ENCODE results near the gene MLLT10.
A peak's percentile ranks its signal among the peaks of the same experiment; 100 is the strongest.

The MLLT10 gene

DNA sequence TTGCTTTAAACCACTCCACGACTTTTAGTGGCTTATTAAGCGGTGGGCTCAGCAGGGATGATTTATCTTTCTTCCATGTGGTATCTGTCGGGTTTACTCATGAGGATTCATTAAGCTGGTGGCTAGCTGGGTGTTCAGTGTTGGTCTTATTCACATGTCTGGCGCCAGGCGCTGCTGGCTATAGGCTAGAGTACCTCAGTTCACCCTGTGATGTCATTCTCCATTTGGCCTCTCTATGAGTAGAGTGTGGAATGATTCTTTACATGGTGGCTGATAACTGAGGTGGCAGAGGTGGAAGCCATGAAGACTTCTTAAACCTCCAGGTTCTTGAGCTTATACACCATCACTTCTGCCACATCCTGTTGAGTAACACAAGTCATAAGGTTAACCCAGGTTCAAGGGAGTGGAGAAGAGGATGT, 115.4 kb downstream of the MLLT10 start:
- DNase-seq, result no peak

DNA sequence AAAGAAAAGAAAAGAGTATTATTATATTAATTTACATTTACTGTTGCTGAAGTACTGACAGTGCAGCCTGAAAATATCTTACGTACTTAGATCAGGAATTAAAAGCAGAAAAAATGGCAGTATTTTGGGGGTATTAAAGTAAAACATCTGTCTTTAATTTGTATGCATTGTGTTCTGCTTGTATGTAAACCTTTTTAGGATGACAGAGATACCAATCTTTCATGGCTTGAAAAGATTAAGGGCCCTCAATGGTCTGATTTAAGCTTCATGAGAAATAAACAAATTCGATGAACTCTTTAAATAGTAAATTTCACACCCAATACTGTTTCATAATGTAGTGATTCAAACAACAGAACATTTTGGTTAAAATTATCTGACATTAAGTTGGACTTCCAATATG, 116.3 kb downstream of the MLLT10 start:
- no peak for DNase-seq

DNA sequence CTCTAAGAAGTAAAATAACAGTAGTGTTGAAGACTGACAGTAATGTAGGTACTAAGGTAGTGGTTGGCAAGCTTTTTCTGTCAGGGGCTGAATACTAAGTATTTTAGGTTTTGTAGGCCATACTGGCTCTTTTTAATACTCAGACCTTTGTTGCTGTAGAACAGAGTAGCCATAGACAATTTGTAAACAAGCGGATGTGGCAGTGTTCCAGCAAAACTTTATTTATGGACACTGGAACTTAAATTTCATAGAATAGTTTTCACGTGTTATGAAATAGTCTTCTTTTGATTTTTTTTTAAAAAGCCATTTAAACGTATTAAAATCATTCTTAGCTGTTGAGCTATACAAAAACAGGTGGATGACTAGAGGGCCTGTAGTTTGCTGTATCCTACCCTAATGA, 121.2 kb downstream of the MLLT10 start:
- DNase-seq, result no peak

DNA sequence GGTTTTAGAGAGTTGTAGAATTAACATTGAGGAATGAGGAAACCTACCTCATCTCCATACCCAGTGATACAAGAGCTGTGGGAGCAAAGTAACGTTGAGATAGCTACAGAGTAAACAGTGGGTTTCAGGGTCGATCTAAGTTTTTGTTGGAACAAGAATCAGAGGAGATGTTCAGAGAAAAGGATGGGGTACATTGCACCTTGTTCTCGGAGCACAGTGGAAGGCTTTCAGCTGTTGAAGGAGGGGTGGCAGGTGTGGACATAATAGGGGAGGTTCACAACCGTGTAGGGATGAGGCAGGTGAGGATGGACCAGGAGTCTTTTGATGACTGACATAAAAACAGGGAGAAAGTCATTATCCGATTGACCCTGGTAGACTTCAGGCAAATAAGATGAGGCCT, 121.7 kb downstream of the MLLT10 start:
- DNase-seq, result no peak

DNA sequence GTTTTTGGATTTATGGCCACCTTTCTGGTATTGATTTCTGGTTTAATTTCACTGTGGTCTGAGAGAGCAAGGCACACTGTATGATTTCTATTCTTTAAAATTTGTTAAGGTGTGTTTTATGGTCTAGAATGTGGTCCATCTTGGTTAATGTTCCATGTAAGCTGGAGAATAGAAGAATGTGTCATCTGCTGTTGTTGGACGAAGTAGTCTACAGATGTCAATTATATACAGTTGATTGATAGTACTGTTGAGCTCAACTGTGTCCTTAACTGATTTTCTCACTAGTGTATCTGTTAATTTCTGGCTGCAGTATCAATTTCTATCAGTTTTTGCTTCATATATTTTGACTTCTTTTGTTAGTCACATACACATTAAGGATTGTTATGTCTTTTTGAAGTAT, 127.1 kb downstream of the MLLT10 start:
- no peak for DNase-seq

DNA sequence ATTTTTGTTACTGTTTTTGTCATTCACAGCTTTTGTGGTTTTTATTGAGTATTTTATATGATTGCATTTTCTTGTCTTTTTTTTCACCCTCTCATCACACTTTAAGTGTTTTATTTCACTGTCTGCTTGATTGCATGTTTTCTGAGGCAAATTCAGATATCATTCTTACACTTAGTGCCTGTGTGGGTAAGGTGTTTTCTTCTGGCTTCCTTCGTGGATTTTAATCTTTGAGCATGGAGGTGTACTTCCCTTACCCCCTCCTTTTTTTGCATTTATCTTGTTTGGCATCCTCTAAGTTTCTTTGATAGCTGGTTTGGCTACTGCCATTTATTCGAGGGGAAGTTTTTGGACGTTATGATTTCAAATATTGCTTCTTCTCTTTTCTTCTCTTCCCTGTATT, 127.9 kb downstream of the MLLT10 start:
- DNase-seq, result no peak

DNA sequence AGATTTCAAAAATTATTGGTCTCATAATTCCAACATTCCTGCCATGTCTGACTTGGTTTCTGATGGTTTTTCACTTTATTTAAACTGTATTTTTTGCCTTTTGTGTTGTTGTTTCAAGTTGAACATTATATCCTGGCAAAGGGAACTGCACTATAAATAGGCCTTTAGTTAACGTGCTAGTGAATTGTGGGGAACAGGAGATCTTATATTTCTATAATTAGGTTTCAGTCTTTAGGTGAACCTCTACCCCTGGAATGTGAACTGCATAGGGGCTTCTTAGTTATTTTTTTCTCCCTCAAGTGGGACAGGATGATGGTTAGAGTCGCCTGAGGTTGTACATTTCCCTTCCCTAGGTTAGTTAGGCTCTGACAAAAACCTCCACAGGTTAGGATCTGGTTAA, 128.6 kb downstream of the MLLT10 start:
- DNase-seq, result no peak

DNA sequence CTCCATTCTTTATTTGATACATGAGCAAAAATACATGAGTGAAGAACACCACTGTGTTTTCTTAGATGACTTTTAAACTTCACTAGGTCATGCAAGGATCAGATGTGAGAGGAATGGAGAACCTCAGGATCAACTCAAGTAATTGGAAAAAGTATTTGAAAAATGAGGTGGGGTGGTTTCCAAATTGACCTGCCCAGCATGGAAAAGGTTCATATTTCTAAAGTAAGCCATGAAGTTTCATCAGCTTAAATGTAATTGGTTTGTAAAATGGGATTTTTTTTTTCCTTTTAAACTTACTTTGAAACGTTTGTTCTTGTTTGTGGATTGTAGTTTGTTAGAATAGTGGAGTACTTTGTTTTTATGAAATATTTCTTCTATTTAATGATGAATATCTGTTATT, 134.8 kb downstream of the MLLT10 start:
- no peak for DNase-seq

DNA sequence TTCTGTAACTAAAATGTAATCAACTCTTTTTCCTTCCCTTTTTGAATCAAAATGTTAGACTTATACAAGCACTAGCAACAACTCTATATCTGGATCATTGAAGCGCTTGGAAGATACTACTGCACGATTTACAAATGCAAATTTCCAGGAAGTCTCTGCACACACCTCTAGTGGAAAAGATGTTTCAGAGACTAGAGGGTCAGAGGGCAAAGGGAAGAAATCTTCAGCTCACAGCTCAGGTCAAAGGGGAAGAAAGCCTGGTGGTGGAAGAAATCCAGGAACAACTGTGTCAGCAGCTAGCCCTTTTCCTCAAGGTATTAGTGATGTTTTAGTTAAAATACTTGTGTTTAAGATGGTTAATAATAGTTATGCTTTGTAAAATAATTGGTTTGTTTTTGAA, 136.4 kb downstream of the MLLT10 start:
- no peak for DNase-seq

DNA sequence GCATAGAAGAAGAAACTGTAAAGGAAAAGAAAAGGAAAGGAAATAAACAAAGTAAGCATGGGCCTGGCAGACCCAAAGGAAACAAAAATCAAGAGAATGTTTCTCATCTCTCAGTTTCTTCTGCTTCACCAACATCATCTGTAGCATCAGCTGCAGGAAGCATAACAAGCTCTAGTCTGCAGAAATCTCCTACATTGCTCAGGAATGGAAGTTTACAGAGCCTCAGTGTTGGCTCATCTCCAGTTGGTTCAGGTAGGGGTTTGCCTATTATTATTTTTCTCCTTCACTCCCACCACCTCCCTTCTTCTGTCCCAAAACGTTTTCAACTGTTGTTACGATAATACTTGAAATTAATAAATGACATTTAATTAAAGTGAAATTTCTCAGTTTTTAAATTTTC, 139.6 kb downstream of the MLLT10 start:
- DNase-seq, result no peak

DNA sequence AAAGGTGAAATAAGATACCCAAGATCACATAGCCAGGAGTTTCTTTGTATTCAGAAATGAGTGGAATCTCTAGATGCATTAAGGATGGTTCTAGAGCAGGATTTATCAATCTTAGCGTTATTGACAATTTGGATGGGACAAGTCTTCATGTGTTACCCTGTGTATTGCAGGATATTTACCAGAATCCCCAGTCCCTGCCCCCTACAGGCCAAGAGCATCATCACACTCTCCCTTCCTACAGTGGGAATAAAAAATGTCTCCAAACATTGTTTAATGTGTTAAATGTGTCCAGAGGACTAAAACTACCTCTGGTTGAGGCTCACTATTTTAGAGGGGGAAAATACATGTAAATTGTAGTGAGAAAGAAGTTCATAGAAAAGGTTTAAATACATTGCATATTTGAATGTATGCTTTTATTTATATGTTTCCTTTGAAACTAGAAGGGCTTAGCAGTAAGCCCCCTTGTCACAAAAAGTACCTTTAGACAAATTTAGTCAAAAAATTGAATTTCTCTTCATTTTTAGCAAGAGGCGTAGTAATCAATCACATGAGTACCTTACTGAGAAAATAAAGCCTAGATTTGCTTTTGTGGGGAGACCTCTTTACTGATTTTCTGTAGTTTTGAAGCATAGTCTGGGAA, 141.2 kb downstream of the MLLT10 start:
- peak; percentile 1 to 36 for DNase-seq

DNA sequence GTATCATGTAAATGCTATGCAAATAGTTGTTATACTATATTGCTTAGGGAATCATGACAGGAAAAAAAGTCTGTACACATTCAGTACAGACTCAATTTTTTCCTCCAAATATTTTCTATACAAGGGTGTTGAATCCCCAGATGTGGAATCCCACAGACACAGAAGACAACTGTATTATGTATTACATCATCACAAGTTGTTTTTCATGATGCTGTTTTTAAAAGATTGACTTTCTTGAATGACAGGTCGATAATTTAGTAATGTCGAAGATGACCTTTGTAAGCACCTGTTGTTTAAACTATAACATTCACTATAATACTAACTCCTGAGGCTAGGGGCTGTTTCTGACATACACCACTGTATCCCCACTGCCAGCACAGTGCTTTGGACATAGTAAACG, 143.5 kb downstream of the MLLT10 start:
- peak in 1 of 2 experiments; percentile 7 for DNase-seq

DNA sequence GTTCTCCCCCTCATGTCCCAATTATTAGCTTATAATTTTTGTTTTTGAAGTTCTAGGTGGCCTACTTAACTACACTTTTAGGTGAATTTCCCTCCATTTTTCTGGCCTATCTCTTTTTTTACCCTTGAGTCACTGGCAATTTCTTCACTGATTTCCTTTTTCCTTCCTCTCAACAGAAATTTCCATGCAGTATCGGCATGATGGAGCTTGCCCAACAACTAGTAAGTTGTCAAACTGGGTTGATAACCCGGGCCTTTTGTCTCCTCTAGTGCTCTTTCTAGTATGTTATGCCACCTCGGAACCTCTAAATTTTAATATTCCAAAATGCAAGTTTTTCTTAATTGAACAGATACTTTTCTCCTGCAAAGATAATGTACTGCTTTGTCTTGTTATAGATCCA, 147.1 kb downstream of the MLLT10 start:
- DNase-seq, result no peak

DNA sequence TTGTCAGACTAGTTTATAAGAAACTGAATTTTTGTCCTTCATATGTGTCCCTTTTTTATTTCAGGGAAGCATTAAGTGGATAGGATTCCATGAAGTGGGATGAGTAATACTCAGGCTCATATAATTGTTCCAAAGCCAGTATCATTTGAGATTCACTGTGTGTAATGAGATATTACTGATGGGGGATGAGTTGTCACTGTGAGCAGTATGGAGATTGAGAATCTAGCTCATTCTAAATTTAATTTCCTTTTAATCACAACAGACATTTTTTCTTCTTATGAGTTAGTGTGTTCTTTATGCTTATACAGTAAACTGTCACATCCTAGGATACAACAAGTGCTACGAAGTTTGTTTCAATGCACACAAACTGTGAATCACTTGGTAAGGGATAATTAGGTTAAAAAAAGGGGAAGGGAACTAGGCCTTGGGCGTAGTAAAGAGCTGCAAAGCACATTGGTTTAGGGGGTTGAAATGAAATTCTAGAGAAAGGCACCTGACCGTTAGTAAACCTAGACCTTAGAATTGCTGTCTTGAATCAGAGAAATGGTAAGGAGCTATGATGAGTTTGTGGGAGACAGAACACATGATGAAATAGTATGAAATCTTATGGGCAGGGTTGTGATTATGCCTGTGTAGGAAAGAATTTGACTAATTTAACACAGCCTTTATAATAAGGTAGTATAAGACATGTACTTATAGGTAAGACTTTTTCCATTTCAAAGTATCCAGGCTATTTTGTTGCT, 153.4 kb downstream of the MLLT10 start:
- no peak for DNase-seq

DNA sequence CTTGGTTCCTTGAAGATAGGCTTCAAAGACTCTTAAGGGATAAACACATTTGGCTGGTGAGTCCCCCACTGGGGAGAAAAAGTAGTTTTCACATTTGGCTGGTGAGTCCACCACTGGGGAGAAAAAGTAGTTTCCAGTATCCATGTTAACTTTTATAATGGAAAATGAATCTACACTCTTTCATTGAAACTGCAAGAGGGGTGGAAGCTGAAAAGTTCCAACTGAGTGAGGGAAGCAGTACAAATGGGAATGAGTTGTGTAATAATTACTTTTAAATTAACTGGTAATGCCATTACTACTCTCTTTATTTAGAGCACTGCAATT, 153.9 kb downstream of the MLLT10 start:
- no peak for DNase-seq

DNA sequence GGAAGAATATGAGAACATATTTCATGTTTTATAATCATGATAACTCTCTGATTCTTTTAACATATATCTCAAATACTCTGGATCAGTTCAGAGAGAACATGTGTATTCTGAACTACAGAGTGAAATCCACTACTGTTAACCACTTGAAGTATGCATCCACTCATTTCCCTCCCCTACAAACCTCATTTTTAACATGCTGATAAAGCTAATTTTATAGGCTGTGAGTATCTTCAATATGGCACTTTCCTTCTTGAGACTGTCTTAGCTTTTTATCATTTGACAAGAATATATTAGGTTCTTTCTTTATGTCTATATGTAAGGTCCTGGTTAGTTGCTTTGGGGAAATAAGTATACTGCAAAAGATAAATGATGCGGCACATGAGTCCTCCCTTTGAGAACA, 154.8 kb downstream of the MLLT10 start:
- no peak for DNase-seq

DNA sequence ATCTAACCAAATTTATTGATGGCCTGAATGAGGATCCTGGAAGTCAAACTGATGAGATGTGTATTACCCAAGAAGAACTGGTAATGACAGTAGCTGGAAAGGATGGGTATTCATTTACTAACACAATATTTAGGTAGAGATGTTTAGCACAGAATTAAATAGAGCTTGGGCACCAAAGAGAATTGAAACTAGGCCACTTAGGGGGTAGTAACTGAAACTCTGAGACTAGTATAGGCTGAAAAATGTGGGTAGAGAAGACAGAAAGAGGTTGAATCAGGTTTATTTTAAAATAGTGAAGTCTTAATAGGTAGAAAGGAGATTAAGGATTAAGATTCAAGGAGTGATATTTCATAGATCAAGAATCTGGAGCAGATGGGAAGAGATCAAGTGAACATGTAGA, 155.8 kb downstream of the MLLT10 start:
- DNase-seq, result no peak

DNA sequence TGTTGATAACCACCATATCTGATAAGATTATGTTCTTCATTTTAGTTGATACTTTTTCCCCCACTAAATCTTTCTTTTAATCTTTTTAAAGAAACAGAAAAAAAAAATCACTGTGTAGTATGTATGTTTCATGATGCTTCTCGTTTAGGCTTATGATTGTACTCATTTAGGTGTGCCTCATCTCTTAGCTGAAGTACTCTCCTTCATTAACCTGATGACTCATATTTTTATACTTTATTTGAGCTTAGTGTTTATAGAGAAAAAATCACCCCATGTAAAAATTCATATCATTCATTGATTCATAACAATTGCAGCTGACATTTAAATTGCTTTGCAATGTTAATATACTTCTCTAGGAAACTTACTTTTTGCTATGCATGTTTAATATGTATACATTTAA, 158.9 kb downstream of the MLLT10 start:
- DNase-seq, result no peak

DNA sequence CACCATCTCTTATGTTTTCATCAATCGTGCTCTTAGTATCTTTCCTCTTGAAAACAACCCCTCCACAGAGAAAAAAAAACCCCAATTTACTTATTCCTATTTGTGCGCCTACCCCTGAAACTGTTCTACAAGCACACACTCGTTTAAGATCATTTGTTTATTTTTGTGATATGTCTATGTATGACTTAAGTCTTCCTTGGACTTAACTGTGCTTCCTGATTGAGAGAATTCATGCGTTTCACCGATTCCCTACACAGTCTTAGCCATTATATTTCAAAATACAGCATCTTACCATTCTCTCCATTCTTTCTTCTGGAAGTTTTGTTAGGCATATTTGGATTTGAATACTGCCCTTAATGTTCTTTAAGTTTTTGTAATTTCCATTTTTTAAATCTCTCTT, 159.4 kb downstream of the MLLT10 start:
- DNase-seq, result no peak

DNA sequence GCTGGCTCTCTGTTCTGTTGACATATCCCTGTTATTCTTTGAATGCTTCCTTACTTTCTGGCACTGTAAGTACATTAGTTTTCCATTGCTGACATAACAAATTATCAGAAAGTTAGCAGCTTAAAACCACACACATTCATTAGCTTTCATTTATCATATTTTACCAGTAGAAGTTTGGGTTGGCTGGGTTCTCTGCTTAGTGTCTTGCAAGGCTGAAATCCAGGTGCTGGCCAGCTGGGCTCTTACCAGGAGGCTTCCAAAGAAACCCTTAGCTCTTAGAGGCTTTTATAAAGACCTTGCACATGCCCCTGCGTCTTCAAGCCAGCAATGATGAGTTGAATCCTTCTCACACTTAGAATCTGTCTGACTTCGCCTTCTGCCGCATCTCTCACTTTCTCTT, 160.6 kb downstream of the MLLT10 start:
- DNase-seq, result no peak

DNA sequence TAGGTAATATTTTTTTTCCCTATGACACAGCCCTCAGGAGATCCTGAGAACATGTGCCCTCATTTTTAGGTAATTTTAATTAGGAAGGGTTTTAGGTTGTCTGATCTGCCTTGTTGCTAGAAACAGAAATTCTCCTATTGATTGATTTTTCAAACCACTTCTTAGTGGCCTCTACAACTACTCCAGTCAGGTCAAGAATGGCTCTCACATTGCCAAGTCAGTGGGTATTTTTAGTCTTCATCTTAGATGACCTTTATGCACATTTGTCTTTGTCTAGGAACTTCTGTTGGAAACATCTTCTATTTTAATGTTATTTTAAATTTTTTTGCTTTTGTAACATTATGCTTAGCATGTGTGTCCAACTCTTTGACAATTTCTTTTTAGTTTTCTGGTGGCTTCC, 162.3 kb downstream of the MLLT10 start:
- no peak for DNase-seq

DNA sequence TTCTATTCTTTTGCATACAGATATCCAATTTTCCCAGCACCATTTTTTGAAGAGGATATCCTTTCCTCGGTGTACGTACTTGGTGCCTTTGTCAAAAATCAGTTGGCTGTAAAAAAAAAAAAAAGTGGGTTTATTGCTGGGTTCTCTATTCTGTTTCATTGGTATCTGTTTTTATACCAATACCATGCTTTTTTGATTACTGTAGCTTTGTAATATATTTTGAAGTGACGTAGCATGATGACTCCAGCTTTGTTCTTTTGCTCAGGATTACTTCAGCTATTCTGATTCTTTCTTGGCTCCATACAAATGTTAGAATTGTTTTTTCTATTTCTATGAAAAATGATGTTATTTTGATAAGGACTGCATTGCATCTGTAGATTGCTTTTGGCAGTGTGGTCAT, 165.5 kb downstream of the MLLT10 start:
- no peak for DNase-seq

DNA sequence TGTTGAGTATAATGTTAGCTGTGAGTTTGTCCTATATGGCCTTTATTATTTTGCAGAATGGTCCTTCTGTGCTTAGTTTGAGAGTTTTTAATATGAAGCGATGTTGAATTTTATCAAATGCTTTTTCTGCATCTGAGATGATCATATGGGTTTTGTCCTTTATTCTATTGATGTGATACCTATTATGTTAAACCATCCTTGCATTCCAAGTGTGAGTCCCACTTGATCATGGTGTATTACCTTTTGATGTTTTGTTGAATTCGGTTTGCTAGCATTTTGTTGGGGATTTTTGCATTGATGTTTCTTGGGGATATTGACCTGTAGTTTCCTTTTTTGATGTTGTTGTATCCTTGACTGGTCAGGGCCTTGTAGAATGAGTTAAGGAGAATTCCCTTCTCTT, 166.4 kb downstream of the MLLT10 start:
- DNase-seq, result no peak

DNA sequence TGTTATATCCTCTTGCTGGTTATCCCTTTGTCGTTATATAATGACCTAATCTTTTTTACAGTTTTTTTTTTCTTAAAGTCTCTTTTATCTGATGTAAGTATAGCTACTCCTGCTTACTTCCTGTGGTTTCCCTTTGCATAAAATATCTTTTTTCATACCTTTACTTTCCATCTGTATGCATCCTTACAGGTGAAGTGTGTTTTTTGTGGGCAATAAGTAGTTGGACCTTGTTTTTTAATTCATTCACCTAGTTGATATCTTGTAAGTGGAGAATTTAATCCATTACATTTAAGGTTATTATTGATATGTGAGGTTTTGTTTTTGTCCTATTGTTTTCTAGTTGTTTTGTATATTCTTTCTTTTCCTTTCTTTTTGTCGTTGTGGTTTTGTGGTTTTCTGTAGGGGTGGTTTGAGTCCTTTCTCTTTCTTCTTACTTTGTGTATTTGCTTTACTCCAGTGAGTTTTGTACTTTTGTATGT, 168.6 kb downstream of the MLLT10 start:
- DNase-seq, result no peak

Measured in NCI-H526 (cell line).